Measurements from ENCODE around the gene UBL3. TPM values are rescaled to one million over a fixed set of nuclear protein-coding genes. Genes with fewer than 3 reads are reported as not detected.

UBL3 gene
- total RNA-seq, 1 experiment from 2014 or later: 12.0 TPM

GRCh38 chr13:29858231-29858630 lies 7.8 kb upstream of the UBL3 start:
- H3K4me1 ChIP-seq (ENCODE audit: insufficient read depth, low read length, poor library complexity, severe bottlenecking): no peaks in the 10 kb centered on the region
- TF ChIP-seq CTCF (conservative IDR thresholded peaks at IDR 0.05; ENCODE audit: low read depth, low read length) (no peak), EZH2 (IDR thresholded peaks at IDR 0.05; ENCODE audit: borderline replicate concordance, low read depth, low read length, poor library complexity, severe bottlenecking) (no peak)
- no peaks in the 10 kb centered on the region for H3K9me3 ChIP-seq (ENCODE audit: low read depth, low read length, poor library complexity, severe bottlenecking)
- no TSS peak for BruUV-seq (replicated peaks)
- H3K36me3 ChIP-seq (ENCODE audit: insufficient read depth, low read length, poor library complexity, severe bottlenecking): no peaks in the 10 kb centered on the region
- no peak overlapping the region for H3K4me3 ChIP-seq (ENCODE audit: low read depth, low read length, poor library complexity, severe bottlenecking)
- no peaks in the 10 kb centered on the region for H3K27me3 ChIP-seq (replicated peaks; ENCODE audit: insufficient read depth, low read depth, low read length, poor library complexity)
- no peak for DNase-seq (ENCODE audit: low spot score)
- POLR2A ChIA-PET (ENCODE audit: low non-redundant PET): no interaction called here
- no peak overlapping the region for H3K27ac ChIP-seq (ENCODE audit: low read depth, low read length, poor library complexity, severe bottlenecking)
- intact Hi-C loops (cut with micrococcal nuclease; ENCODE audit: unreplicated experiment): no loop called here
- CTCF ChIA-PET: no interaction called here

- intact Hi-C loops (cut with micrococcal nuclease; ENCODE audit: unreplicated experiment): no loop called here
- no peak for TF ChIP-seq CTCF (conservative IDR thresholded peaks at IDR 0.05; ENCODE audit: low read depth, low read length)
- H3K36me3 ChIP-seq (ENCODE audit: insufficient read depth, low read length, poor library complexity, severe bottlenecking): no peaks in the 10 kb centered on the region
- H3K27ac ChIP-seq (ENCODE audit: low read depth, low read length, poor library complexity, severe bottlenecking): no peak overlapping the region
- BruUV-seq (replicated peaks): no TSS peak
- H3K4me3 ChIP-seq (ENCODE audit: low read depth, low read length, poor library complexity, severe bottlenecking): no peak overlapping the region
- ChIA-PET CTCF (no interaction called here), POLR2A (ENCODE audit: low non-redundant PET) (no interaction called here)
- no peaks in the 10 kb centered on the region for H3K4me1 ChIP-seq (ENCODE audit: insufficient read depth, low read length, poor library complexity, severe bottlenecking)
- no peaks in the 10 kb centered on the region for H3K27me3 ChIP-seq (replicated peaks; ENCODE audit: insufficient read depth, low read depth, low read length, poor library complexity)
- no peaks in the 10 kb centered on the region for H3K9me3 ChIP-seq (ENCODE audit: low read depth, low read length, poor library complexity, severe bottlenecking)
- DNase-seq (ENCODE audit: low spot score): no peak
These were observed 6.7 kb upstream of the UBL3 start for GRCh38 chr13:29857085-29857484.

- Histone ChIP-seq H3K27ac (ENCODE audit: low read depth, low read length, poor library complexity, severe bottlenecking) (no peak overlapping the region), H3K9me3 (ENCODE audit: low read depth, low read length, poor library complexity, severe bottlenecking) (no peaks in the 10 kb centered on the region), H3K27me3 (replicated peaks; ENCODE audit: insufficient read depth, low read depth, low read length, poor library complexity) (no peaks in the 10 kb centered on the region), H3K4me3 (ENCODE audit: low read depth, low read length, poor library complexity, severe bottlenecking) (no peak overlapping the region), H3K36me3 (ENCODE audit: insufficient read depth, low read length, poor library complexity, severe bottlenecking) (no peaks in the 10 kb centered on the region), H3K4me1 (ENCODE audit: insufficient read depth, low read length, poor library complexity, severe bottlenecking) (no peaks in the 10 kb centered on the region)
- no TSS peak for BruUV-seq (replicated peaks)
- ChIA-PET CTCF (no interaction called here), POLR2A (ENCODE audit: low non-redundant PET) (no interaction called here)
- TF ChIP-seq CTCF (conservative IDR thresholded peaks at IDR 0.05; ENCODE audit: low read depth, low read length) (no peak), EZH2 (IDR thresholded peaks at IDR 0.05; ENCODE audit: borderline replicate concordance, low read depth, low read length, poor library complexity, severe bottlenecking) (no peak)
- intact Hi-C loops (cut with micrococcal nuclease; ENCODE audit: unreplicated experiment): no loop called here
- DNase-seq (ENCODE audit: low spot score): no peak
These were observed 6.0 kb upstream of the UBL3 start for GRCh38 chr13:29856426-29856825.

Data from A673 (cell line).